Activated naive CD8-positive, alpha-beta T cell treated with anti-CD3 and anti-CD28 coated beads, Interleukin-2, amount 10 ng/mL, durations not matched to agents 7 days and 5 days (primary cell): ENCODE measurements around the gene COQ8A. TPM values are rescaled to one million over a fixed set of nuclear protein-coding genes. Genes with fewer than 3 reads are reported as not detected.
"Not testable (repeated sequence)": the region's sequence is repeated elsewhere in the genome, so short reads cannot be mapped to it uniquely, and the experiment has no call there.

Source experiments
- ATAC-seq: fragments of 150-1000 bp; cut with Tn5 transposase; one replicate; pipeline ENCODE4 v1.10.0; 2021; ENCODE audit warnings: low read depth, moderate library complexity
- POLR2A ChIA-PET: fragments of 350-600 bp; sonication (Branson Sonifier 250); formaldehyde crosslinking; loops from one replicate; lab custom pipeline; 2021; ENCODE audit warnings: antibody characterized with exemption; lab: Charles Lee
- DNase-seq: peaks from one replicate; pipeline ENCODE4 v3.0.0; 2021
- H3K27ac Mint-ChIP-seq: one replicate; pipeline ENCODE4 v1.8.0; 2022; ENCODE audit warnings: mild to moderate bottlenecking, mixed read lengths
- H3K27me3 Mint-ChIP-seq: one replicate; pipeline ENCODE4 v1.8.0; 2022; ENCODE audit warnings: mild to moderate bottlenecking, moderate library complexity, mixed read lengths
- H3K36me3 Mint-ChIP-seq: one replicate; pipeline ENCODE4 v1.8.0; 2021; ENCODE audit warnings: mild to moderate bottlenecking, mixed read lengths
- H3K4me1 Mint-ChIP-seq: one replicate; pipeline ENCODE4 v1.8.0; 2021; ENCODE audit warnings: mixed read lengths
- H3K4me3 Mint-ChIP-seq: one replicate; pipeline ENCODE4 v1.8.0; 2022; ENCODE audit warnings: mild to moderate bottlenecking, moderate library complexity, mixed read lengths
- H3K9me3 Mint-ChIP-seq: one replicate; pipeline ENCODE4 v1.8.0; 2021; ENCODE audit warnings: mixed read lengths
- total RNA-seq, 2 experiments: library from RNA; stranded (reverse); gene quantifications; one replicate each; pipeline ENCODE4 v1.2.3, GENCODE V29; 2021

Gene COQ8A
- total RNA-seq, 2 experiments from 2014 or later = 28.6 to 30.2 TPM

DNA sequence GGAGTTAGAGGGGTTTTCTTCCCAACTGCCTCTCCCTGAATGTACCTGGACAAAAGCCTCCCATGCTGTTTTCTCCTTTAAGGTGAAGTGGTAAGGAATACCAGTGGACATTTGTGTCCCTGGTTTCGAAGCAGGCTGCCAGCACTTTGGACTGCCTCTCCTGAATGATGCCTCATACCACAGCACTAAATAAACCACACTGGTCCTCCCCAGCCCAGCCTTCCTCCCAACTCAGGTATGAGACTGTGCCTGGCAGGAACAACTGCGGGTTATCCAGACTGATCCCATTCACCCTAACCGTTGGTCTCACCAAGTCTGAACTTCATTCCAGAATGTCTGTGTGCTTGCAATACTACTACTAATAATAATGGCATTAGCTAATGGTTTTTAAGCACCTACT is 9.3 kb downstream of the COQ8A start:
- POLR2A ChIA-PET = interaction anchor here (1.4 kb wide), 1 partner anchor 9 kb away, joined by 5 read pairs; the partner anchor contains the start of gene COQ8A
- Mint-ChIP-seq H3K27me3 (no peaks in the 10 kb centered on the region), H3K36me3 (peaks cover 3% of the 10 kb centered on the region), H3K27ac (no peak overlapping the region), H3K9me3 (peaks cover 2% of the 10 kb centered on the region), H3K4me1 (no peaks in the 10 kb centered on the region), H3K4me3 (no peak overlapping the region)
- DNase-seq (no peak), ATAC-seq (no peak)

- Mint-ChIP-seq H3K36me3 (peaks cover 6% of the 10 kb centered on the region), H3K4me1 (no peaks in the 10 kb centered on the region), H3K27me3 (no peaks in the 10 kb centered on the region), H3K4me3 (no peak overlapping the region), H3K27ac (no peak overlapping the region), H3K9me3 (peaks cover 4% of the 10 kb centered on the region)
- POLR2A ChIA-PET = no interaction called here
- DNase-seq = no peak
- no peak for ATAC-seq
Observed at GRCh38 chr1:226950316-226950715, 10.2 kb downstream of the COQ8A start.

DNA sequence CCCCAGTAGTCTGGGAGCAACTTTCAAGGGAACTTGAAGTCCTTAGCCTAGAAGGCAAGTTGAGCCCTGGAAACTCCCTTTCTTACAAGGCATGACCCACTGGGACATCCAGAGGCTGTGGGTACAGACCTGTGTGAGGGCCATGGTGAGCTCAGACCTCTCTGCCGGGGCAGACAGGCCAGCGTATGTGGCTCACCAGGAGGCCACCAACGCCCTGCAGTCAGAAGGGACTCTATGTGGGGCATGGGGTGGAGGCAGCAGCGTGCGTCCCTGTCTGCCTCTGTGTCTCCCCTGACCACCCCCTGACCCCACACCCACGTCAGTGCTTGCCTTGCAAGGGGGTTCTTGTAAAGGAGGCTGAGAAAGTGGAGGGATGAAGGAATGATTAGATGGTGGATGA is 10.8 kb downstream of the COQ8A start:
- Mint-ChIP-seq H3K27me3 (no peaks in the 10 kb centered on the region), H3K9me3 (peaks cover 4% of the 10 kb centered on the region), H3K4me3 (no peak overlapping the region), H3K36me3 (peaks cover 6% of the 10 kb centered on the region), H3K27ac (no peak overlapping the region), H3K4me1 (no peaks in the 10 kb centered on the region)
- ATAC-seq (no peak), DNase-seq (no peak)
- POLR2A ChIA-PET = interaction anchor here (0.6 kb wide), 1 partner anchor 12 kb away, joined by 4 read pairs; no protein-coding TSS in a partner anchor

DNA sequence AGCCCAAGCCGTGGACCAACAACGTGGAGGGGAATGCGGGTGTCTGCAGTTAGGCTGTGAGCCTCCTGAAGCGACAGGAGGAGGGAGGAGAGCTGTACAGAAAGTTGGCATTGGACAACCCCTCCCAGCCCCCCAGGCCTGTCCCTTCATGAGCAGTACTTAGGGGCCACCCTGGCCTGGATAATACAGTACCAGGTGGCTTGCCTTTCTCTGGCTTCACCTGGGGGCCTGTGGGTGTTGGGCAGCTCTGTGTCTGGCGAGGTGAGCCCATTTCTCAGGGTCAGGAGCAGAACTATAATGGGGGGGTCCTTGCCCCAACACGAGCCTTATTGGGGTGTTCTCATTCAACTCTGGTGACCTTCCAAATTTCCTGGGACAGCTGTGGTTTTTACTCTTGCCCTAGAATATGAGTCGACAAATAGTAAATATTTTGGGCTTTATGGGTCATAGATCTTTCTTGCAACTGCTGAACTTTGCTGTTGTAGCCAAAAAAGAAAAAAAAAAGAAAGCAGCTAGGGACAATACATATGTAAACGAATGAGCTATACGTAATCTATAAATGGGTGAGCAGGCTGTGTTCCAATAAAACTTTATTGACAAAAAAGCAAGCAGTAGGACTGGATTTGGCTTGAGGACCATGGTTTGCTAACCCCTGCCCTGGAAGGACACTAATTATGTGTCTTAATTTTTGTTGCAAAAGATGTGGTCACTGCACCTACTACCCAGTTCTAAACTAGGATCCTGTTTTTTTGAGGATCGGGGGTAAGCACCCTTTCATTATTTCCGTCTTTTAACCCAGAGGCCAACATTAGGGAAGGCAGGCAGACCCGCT is 11.4 kb downstream of the COQ8A start:
- DNase-seq = no peak
- Mint-ChIP-seq H3K36me3 (peaks cover 6% of the 10 kb centered on the region), H3K27ac (no peak overlapping the region), H3K4me3 (no peak overlapping the region), H3K27me3 (no peaks in the 10 kb centered on the region), H3K4me1 (no peaks in the 10 kb centered on the region), H3K9me3 (peaks cover 4% of the 10 kb centered on the region)
- ATAC-seq = no peak
- POLR2A ChIA-PET = interaction anchor here (0.6 kb wide), 1 partner anchor 13 kb away, joined by 4 read pairs; no protein-coding TSS in a partner anchor

DNA sequence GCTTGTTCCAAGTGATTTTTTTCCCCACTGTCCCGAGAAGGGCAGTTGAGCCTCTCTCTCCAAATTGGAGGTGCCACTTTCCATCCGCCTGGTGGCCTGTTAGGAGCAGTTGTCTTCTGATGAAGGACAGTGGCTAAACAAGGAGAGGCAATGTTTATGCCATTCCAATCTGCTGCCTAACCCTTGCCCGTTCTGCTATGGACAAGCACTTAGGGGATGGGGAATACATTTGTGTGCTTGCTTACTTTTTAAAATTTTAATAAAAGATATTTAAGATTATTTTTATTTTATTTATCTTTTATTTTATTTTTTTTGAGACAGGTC is 12.0 kb downstream of the COQ8A start:
- POLR2A ChIA-PET = no interaction called here
- no peak for DNase-seq
- H3K36me3 Mint-ChIP-seq = peaks cover 8% of the 10 kb centered on the region
- no peaks in the 10 kb centered on the region for H3K27me3 Mint-ChIP-seq
- H3K27ac Mint-ChIP-seq = no peak overlapping the region
- no peak for ATAC-seq
- H3K4me1 Mint-ChIP-seq = no peaks in the 10 kb centered on the region
- peaks cover 6% of the 10 kb centered on the region for H3K9me3 Mint-ChIP-seq
- no peak overlapping the region for H3K4me3 Mint-ChIP-seq

DNA sequence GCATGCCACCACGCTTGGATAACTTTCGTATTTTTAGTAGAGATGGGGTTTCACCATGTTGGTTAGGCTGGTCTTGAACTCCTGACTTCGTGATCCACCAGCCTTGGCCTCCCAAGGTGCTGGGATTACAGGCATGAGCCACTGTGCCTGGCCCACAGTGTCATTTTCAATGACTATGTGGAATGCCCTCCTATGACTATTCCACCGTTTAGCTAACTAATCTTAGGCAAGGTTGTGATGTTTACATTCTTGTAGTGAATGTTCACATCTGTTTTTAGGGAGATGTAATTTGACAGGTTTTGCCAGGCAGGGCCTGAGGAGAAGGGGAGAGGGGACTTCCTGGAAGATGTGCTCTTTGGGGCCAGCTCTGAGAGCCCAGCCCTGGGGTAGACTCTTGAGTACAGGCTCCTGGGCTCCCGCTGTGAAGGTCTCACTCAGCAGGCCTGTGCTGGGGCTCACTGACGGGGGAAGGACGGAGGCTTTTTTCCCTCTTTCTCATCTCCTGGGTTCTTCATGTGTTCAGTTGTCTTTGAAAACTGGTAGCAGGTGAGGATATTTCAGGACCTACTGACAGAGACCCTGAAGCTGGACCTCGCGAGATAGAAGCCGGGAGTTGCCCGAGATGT is 13.2 kb downstream of the COQ8A start:
- ATAC-seq (no peak), DNase-seq (no peak)
- Mint-ChIP-seq H3K27ac (no peak overlapping the region), H3K36me3 (peaks cover 7% of the 10 kb centered on the region), H3K4me3 (no peak overlapping the region), H3K4me1 (no peaks in the 10 kb centered on the region), H3K27me3 (no peaks in the 10 kb centered on the region), H3K9me3 (peaks cover 5% of the 10 kb centered on the region)
- POLR2A ChIA-PET = no interaction called here

DNA sequence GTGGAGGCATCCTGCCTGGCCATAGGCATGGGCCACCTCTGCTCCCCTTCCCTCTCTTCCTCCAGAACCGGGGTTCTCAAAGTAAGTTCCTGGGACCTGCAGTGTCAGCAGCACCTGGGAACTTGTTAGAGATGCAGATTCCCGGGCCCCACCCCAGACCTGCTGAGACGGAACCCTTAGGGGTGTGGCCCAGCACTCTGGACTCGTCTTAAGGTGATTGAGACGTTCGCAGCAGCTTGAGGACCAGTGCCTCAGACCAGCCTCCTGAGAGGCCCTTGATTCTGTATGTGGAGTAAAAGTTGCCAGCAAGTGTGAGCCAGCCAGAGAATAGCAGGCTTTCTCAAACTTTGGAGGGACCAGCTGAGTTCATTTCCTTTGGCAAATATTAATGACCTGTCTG is 14.2 kb downstream of the COQ8A start:
- Mint-ChIP-seq H3K27ac (no peak overlapping the region), H3K9me3 (peaks cover 5% of the 10 kb centered on the region), H3K4me3 (no peak overlapping the region), H3K27me3 (no peaks in the 10 kb centered on the region), H3K4me1 (no peaks in the 10 kb centered on the region), H3K36me3 (peaks cover 9% of the 10 kb centered on the region)
- POLR2A ChIA-PET = no interaction called here
- ATAC-seq (no peak), DNase-seq (no peak)

DNA sequence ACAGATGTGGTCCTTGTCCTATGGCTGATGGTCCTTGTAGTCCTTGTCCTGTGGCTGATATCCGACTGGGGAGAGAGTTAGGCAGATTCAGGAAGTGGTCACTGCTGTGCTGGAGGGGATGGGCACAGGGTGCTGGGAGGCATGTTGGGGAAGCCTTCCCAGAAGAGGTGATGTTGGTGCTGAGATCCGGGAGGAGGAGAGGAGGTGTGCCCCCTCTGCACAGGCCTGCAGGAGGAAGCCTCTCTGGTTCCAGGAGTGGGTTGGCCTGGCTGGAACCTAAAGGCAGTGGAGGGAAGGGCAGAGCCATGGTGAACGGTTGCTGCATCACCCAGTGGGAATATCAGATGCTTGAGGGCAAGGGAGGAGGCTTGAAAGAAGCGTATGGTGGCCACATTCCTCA is 14.7 kb downstream of the COQ8A start:
- H3K4me1 Mint-ChIP-seq = no peaks in the 10 kb centered on the region
- POLR2A ChIA-PET = no interaction called here
- peaks cover 5% of the 10 kb centered on the region for H3K9me3 Mint-ChIP-seq
- DNase-seq (no peak), ATAC-seq (no peak)
- H3K36me3 Mint-ChIP-seq = peaks cover 13% of the 10 kb centered on the region
- H3K27ac Mint-ChIP-seq = no peak overlapping the region
- H3K4me3 Mint-ChIP-seq = no peak overlapping the region
- H3K27me3 Mint-ChIP-seq = no peaks in the 10 kb centered on the region

- DNase-seq, H3K27ac Mint-ChIP-seq, H3K4me3 Mint-ChIP-seq, H3K9me3 Mint-ChIP-seq, H3K27me3 Mint-ChIP-seq, POLR2A ChIA-PET, H3K4me1 Mint-ChIP-seq, ATAC-seq: not testable (repeated sequence)
- peaks cover 14% of the 10 kb centered on the region for H3K36me3 Mint-ChIP-seq
Observed at GRCh38 chr1:226955857-226956256, 15.8 kb downstream of the COQ8A start.

- no peak for DNase-seq
- no peak overlapping the region for H3K4me3 Mint-ChIP-seq
- no peaks in the 10 kb centered on the region for H3K4me1 Mint-ChIP-seq
- ATAC-seq = no peak
- H3K27me3 Mint-ChIP-seq = no peaks in the 10 kb centered on the region
- POLR2A ChIA-PET = no interaction called here
- peaks cover 14% of the 10 kb centered on the region for H3K36me3 Mint-ChIP-seq
- no peak overlapping the region for H3K27ac Mint-ChIP-seq
- peaks cover 6% of the 10 kb centered on the region for H3K9me3 Mint-ChIP-seq
Observed at GRCh38 chr1:226956942-226957713, 17.0 kb downstream of the COQ8A start.

DNA sequence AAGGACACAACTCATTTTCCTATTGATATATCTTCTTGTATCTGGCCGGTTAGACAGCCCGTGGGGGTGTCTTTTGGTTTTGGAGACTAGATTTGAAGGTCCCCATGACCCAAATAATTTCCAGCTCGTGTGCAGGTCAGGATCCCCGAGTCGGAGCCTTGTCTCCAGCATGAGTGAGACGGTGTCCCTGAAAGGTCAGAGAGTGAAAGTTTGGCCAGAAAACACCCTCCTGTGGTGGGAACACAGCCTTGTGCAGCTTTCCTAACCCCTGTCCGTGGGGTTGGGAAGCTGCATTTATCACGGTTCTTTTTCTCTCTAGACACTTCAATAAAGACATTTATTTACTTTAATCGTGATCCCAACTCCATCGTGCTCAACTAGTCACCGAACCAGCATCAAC is 17.6 kb downstream of the COQ8A start:
- no peak overlapping the region for H3K27ac Mint-ChIP-seq
- no peaks in the 10 kb centered on the region for H3K4me1 Mint-ChIP-seq
- H3K36me3 Mint-ChIP-seq = peaks cover 14% of the 10 kb centered on the region
- peaks cover 6% of the 10 kb centered on the region for H3K9me3 Mint-ChIP-seq
- ATAC-seq (no peak), DNase-seq (no peak)
- POLR2A ChIA-PET = no interaction called here
- no peak overlapping the region for H3K4me3 Mint-ChIP-seq
- H3K27me3 Mint-ChIP-seq = no peaks in the 10 kb centered on the region

- POLR2A ChIA-PET = no interaction called here
- DNase-seq (no peak), ATAC-seq (no peak)
- Mint-ChIP-seq H3K9me3 (peaks cover 6% of the 10 kb centered on the region), H3K27me3 (no peaks in the 10 kb centered on the region), H3K4me1 (no peaks in the 10 kb centered on the region), H3K4me3 (no peak overlapping the region), H3K27ac (no peak overlapping the region), H3K36me3 (peaks cover 14% of the 10 kb centered on the region)
Observed at GRCh38 chr1:226958300-226958699, 18.2 kb downstream of the COQ8A start.

DNA sequence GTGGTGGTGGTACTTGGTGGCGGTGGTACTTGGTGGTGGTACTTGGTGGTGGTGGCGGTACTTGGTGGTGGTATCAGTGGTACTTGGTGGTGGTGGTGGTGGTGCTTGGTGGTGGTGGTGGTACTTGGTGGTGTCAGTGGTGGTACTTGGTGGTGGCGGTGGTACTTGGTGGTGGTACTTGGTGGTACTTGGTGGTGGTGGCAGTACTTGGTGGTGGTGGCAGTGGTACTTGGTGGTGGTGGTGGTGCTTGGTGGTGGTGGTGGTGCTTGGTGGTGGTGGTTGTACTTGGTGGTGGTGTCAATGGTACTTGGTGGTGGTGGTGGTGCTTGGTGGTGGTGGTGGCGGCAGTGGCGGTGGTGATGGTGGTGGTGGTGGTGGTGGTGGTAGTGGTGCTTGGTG is 20.2 kb downstream of the COQ8A start:
- H3K9me3 Mint-ChIP-seq = peaks cover 4% of the 10 kb centered on the region
- peaks cover 2% of the 10 kb centered on the region for H3K4me1 Mint-ChIP-seq
- ATAC-seq = no peak

More for the DNA sequence above, 20.2 kb downstream of the COQ8A start:
- peaks cover 10% of the 10 kb centered on the region for H3K36me3 Mint-ChIP-seq
- POLR2A ChIA-PET = no interaction called here
- no peaks in the 10 kb centered on the region for H3K27me3 Mint-ChIP-seq
- no peak overlapping the region for H3K27ac Mint-ChIP-seq
- no peak overlapping the region for H3K4me3 Mint-ChIP-seq
- DNase-seq = no peak
